Measurements from ENCODE around the gene NDUFAF8.

DNA sequence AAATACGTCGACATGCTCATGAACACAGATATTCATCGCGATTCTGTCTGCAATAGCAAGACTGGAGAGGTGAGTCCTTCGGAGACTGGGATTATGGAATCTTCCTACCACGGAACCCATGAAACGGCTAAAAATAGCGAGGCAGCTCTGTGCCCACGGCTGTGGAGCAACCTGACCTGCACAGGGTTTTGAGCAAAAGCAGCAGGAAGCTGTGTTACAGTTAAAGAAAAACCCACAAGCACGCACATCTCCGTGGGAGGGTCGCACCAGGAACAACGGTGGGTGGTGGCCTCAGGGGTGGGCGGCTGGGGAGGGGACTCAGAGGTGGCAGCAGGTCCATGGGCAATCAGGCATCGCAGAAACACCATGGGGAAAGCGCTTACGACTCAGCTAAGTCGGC is 31.2 kb downstream of the NDUFAF8 start:
- TF ChIP-seq, protein P1, sequence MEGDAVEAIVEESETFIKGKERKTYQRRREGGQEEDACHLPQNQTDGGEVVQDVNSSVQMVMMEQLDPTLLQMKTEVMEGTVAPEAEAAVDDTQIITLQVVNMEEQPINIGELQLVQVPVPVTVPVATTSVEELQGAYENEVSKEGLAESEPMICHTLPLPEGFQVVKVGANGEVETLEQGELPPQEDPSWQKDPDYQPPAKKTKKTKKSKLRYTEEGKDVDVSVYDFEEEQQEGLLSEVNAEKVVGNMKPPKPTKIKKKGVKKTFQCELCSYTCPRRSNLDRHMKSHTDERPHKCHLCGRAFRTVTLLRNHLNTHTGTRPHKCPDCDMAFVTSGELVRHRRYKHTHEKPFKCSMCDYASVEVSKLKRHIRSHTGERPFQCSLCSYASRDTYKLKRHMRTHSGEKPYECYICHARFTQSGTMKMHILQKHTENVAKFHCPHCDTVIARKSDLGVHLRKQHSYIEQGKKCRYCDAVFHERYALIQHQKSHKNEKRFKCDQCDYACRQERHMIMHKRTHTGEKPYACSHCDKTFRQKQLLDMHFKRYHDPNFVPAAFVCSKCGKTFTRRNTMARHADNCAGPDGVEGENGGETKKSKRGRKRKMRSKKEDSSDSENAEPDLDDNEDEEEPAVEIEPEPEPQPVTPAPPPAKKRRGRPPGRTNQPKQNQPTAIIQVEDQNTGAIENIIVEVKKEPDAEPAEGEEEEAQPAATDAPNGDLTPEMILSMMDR (IDR thresholded peaks at IDR 0.05): no peak
- TF ChIP-seq POLR2AphosphoS5 (IDR thresholded peaks at IDR 0.05) (no peak), POLR2A (IDR thresholded peaks at IDR 0.05) (no peak)
